Glomerular visceral epithelial cell (primary cell): Measurements from ENCODE around the gene LYZL1.
"Not testable (repeated sequence)": the region's sequence is repeated elsewhere in the genome, so short reads cannot be mapped to it uniquely, and the experiment has no call there.

Experiments used
- DNase-seq: peaks from one replicate; pipeline ENCODE4 v3.0.0-alpha.2; 2016; ENCODE audit errors: extremely low spot score

Gene LYZL1

GRCh38 chr10:29308142-29308541 lies 19.3 kb downstream of the LYZL1 start:
- DNase-seq, result not testable (repeated sequence)

GRCh38 chr10:29309465-29309864 lies 20.6 kb downstream of the LYZL1 start:
- DNase-seq, result no peak

- DNase-seq, result not testable (repeated sequence)
These were observed 21.6 kb downstream of the LYZL1 start for GRCh38 chr10:29310463-29310862.

GRCh38 chr10:29313071-29313470 lies 24.2 kb downstream of the LYZL1 start:
- DNase-seq, result no peak

- no peak for DNase-seq
These were observed 25.9 kb downstream of the LYZL1 start for GRCh38 chr10:29314726-29315125.

- no peak for DNase-seq
These were observed 26.9 kb downstream of the LYZL1 start for GRCh38 chr10:29315814-29316213.

GRCh38 chr10:29316308-29317026 lies 27.6 kb downstream of the LYZL1 start:
- DNase-seq, result no peak

GRCh38 chr10:29317027-29317420 lies 28.2 kb downstream of the LYZL1 start:
- no peak for DNase-seq

GRCh38 chr10:29317423-29318021 lies 28.7 kb downstream of the LYZL1 start:
- no peak for DNase-seq

- peak; percentile 52 for DNase-seq
These were observed 29.5 kb downstream of the LYZL1 start for GRCh38 chr10:29318141-29319071.

- DNase-seq, result no peak
These were observed 30.4 kb downstream of the LYZL1 start for GRCh38 chr10:29319205-29319781.

- DNase-seq, result not testable (repeated sequence)
These were observed 31.8 kb downstream of the LYZL1 start for GRCh38 chr10:29320680-29321121.

- no peak for DNase-seq
These were observed 32.8 kb downstream of the LYZL1 start for GRCh38 chr10:29321656-29322055.

- DNase-seq, result no peak
These were observed 34.0 kb downstream of the LYZL1 start for GRCh38 chr10:29322918-29323317.

- DNase-seq, result no peak
These were observed 34.5 kb downstream of the LYZL1 start for GRCh38 chr10:29323367-29323766.

GRCh38 chr10:29324220-29324841 lies 35.5 kb downstream of the LYZL1 start:
- peak; percentile 40 for DNase-seq

- no peak for DNase-seq
These were observed 37.4 kb downstream of the LYZL1 start for GRCh38 chr10:29326299-29326698.

GRCh38 chr10:29326886-29327745 lies 38.2 kb downstream of the LYZL1 start:
- DNase-seq, result no peak

GRCh38 chr10:29327746-29328102 lies 38.9 kb downstream of the LYZL1 start:
- no peak for DNase-seq

- peak; percentile 31 for DNase-seq
These were observed 40.1 kb downstream of the LYZL1 start for GRCh38 chr10:29328983-29329382.

GRCh38 chr10:29329420-29329819 lies 40.5 kb downstream of the LYZL1 start:
- no peak for DNase-seq
